ENCODE measurements around the gene B3GALNT1.

- no peak for TF ChIP-seq SPI1 (IDR thresholded peaks at IDR 0.05; ENCODE audit: low read depth, low read length)
- no peak for TF ChIP-seq POLR2AphosphoS5 (IDR thresholded peaks at IDR 0.05; ENCODE audit: low read depth, low read length)
- TF ChIP-seq POLR2A (IDR thresholded peaks at IDR 0.05; ENCODE audit: low read depth, low read length): no peak
- no peak for TF ChIP-seq TAF1 (IDR thresholded peaks at IDR 0.05; ENCODE audit: low read depth, low read length)
- TF ChIP-seq POU2F2 (IDR thresholded peaks at IDR 0.05; ENCODE audit: low read depth, low read length): no peak
- TF ChIP-seq PAX5 (IDR thresholded peaks at IDR 0.05; ENCODE audit: insufficient read depth, low read length, severe bottlenecking): no peak
These were observed 11.3 kb downstream of the B3GALNT1 start for GRCh38 chr3:161093895-161094294.

All from GM12891 (cell line).